GM18909 (cell line): ENCODE data around the gene MRRF.
"Not testable (repeated sequence)": the region's sequence is repeated elsewhere in the genome, so short reads cannot be mapped to it uniquely, and the experiment has no call there.

ENCODE experiments used
- ATAC-seq: cut with Tn5 transposase; IDR thresholded peaks from one replicate; pipeline ENCODE4 v1.9.1; 2021; ENCODE audit warnings: mild to moderate bottlenecking; ENCODE audit not compliant: unreplicated experiment, poor library complexity

MRRF gene

DNA sequence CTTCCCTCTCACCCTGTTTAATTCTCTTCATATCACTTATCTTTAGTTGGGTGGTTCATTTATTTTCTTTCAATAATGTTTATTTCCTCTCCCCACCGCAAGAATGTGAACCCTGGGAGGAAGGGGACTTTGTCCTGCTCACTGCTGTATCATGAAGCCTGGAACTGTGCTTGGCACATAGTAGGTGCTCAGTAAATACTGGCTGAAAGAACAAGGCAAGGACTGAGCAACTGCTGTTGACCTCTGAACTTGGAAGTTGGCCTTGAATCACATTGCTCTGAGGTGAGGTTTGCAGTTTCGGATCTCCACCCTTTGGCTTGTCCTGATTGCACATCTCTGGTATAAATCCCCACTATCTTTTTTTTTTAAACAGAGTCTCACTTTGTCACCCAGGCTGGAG lies 84.1 kb downstream of the MRRF start:
- no peak for ATAC-seq

DNA sequence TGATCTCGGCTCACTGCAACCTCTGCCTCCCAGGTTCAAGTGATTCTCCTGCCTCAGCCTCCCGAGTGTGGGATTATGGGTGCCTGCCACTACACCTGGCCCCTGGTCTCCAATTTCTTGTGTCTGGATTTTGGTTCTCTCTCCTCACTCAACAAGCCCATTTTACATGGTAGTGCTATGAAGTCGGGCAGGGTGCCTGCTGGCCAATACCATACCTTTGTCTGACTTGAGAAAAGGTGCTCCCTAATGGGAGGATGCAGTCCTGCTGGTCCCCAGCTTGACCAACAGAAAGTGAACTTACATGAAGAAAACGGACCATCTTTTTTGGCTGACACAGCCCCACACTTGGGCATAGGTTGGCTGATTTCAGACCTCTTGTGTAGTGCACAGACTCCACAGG lies 84.5 kb downstream of the MRRF start:
- ATAC-seq, result no peak

DNA sequence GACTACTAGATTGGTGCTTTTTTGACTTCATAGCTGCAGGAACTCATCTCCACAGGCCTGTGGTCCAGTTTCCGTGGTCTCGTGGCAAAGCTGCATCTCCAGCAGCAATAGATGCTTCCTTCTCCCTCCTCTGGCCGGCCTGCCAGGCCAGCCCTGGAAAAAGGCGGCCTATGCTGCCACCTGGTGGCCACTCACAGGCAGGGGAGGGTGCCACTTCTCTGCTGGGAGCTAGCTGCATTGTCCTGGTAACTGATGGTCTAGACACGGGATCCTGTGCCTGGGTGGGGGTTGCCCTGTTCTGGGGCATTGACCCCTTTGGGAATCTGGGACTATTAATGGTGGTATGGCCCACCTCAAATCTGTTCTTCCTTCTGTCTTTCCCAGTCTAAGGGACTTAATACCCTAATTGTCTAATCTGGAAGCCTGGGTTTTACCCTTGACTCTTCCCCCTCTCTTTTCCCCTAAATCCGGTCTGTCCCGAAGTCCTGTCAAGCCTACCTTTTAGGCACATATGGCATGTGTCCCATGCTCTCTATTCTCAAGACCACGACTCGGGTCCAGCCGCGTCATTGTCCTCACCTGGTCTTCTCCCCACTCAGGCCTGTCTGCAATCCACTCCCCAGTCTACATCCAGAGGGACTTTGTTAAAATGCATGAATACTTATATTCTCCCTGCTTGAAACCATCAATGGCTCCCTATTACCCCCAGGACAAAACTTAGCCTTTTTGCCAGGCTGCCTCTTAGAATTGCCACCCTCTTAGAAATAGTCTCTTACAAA lies 86.1 kb downstream of the MRRF start:
- peak; percentile 88 for ATAC-seq

DNA sequence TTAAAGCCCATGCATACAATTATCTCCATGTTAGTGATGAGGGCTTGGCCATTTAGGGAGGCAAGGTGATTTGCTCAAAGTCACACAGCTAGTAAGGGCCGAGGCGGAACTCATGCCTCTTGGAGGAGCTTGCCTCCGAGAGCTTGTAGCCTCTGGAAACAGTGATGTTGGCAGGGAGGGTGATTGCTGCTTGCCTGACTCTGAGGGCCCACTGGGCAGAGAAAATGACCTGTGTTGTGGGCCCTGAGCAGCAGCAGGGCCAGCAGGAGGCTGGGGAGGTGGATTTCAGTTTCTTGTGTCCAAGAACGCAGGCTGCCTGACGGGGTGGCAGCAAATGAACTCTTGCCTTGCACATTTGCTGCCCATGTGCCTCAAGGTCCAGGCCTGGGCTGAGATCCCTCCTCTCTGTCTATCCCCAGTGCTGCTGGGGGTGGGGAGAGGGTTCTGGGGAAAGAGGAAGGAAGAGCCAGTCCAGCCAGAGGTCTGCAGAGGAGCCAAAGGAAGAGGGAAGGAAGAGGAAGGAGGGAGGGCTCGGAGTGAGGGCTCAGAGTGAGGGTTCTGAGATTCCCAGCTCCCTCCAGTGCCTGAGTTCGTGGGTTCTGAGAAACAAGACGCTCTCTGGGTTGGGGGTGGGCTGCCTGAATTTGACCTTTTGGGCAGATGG lies 90.0 kb downstream of the MRRF start:
- no peak for ATAC-seq

DNA sequence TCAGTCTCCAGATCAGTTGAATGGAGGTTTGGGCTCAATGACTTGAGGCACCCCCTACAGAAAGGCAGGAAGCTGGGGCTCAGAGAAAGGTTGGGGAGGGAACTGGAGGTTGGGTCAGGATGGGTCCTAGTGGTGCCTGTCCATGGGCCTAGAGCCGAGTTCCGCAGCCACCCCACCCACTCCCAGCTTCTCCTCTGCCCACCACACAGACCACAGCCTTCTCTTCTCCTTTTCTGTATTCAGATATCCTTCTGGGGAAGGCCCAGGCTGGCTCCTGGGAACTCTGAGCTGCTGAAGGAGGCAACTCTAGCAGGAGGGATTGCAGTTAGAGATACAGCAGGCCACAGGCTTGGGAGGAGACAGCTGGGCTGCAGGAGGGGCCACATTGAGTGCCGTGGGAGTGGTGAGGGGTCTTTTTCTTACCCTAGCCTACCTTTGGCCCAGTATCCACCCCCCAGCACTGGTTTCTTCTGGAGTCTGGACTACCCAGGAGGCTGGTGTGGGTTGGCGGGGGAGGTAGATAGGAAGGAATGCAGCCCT lies 90.7 kb downstream of the MRRF start:
- ATAC-seq, result no peak

DNA sequence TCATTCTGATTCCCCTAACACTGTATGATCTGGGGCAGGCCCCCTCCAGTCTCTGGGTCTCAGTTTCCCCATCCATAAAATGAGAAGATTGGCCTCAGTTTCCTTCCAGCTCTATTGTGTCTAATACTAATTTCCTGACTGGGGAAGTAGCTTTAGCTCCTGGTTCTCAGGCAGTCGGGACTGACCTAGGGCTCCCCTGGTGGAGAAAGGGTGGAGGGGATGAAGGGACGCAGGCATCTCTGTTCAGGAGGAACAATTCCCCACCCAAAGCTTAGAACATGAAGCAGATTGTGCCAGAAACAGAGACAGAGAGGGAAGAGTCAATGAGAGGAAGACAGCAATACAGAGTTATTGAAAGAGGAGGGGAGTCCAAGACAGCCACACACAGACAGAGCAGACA lies 91.9 kb downstream of the MRRF start:
- ATAC-seq, result no peak

DNA sequence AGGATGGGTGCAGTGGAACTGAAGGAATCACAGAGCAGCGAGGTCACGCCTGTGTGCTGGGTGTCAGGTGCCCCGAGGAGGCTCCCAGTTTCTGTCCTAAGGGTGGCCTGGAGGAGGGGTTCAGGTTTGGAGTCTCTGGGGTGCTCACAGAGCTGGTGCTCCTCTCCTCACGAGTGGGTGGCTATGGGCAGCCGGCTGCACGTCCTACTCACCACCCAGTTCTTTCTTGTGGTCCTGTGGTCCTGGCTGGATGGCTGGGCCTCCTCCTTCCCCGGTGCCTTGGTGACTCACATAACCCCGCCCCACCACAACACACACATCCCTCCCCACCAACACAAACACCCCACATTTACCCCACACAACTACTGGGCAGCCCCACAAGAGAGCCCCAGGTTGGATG lies 96.2 kb downstream of the MRRF start:
- no peak for ATAC-seq

DNA sequence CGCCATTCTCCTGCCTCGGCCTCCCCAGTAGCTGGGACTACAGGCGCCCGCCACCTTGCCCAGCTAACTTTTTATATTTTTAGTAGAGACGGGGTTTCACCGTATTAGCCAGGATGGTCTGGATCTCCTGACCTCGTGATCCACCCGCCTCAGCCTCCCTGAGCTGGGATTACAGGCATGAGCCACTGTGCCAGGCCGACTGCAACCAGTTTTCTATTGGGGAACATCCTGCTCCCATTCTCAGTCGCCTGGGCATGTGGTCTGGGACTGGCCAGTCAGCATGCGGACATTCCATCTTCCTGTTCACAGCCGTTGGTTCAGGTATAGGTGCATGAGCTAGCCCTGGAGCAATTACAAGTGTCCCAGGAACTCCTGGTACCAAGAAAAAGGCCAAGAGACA lies 98.4 kb downstream of the MRRF start:
- ATAC-seq, result not testable (repeated sequence)

DNA sequence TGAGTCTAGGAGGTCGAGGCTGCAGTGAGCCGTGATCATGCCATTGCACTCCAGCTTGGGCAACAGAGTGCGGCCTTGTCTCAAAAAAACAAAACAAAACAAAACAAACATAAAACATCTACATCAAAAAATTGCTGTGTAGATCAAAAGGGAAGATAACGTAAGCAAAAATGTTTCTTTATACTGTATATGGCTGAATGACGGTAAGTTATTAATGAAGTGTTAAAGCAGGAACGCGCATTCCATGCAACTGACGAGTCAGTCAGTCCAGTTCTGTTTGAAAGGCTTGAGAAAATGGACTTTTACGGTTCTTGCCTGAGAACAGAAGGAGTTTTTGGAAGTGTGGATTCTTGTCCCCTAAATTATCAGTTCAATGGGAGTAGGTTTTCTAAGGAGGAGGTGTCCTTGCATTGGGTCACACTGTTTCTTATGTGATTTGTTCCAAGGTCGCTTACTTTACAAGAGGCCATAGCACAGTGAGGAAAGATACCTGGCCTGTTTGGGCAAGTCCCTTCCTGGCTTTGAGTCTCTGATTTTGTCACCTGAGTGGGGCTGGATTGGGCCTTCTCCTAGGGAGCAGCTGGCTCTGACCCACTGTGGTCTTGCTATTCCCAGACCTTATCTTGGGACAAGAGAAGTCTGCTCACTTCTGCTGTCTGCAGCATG lies 99.6 kb downstream of the MRRF start:
- ATAC-seq, result no peak

DNA sequence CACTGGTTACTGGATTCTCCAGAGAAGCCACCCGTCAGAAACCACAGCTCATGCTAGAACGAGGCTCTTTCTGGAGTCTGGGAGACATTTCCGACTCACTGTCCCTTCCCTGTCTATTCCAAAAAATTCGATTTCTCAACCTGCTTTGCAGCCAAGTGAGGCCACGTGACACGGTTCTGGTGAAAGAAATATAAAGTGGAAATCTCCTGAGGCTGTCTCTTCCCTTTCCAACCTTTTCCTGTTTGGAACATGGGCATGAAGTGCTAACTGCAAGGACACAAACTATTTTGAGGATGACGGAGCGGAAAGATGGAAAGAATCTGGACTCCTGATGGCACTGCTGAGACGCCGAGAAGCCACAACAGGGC lies 100.1 kb downstream of the MRRF start:
- ATAC-seq, result no peak

DNA sequence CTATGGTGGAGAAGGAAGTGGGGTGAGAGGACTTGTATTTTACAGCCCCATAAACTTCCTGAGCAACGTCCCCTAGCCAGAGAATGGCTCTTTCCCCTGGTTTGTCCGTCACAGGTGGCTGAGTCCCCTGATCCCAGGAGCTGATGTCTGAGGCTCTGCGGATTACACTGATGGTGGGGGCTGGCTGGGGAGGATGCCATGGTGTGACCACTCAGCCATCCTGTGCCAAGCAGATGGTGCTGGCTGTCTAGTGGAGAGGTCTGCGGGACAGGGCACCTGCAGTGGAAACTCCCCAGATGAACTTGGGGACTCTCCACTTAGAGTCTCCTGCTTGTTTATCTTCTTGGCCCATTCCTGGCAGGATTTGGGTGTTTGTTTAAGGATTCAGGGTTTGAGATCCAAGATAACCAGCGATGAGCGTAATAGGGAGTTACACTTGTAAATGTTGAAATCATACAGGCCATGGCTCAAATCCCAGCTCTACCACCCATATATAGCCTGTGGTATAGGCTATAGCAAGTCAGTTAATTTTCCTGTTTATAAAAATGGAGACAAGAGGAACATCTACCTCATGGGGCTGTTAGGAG lies 101.5 kb downstream of the MRRF start:
- no peak for ATAC-seq

DNA sequence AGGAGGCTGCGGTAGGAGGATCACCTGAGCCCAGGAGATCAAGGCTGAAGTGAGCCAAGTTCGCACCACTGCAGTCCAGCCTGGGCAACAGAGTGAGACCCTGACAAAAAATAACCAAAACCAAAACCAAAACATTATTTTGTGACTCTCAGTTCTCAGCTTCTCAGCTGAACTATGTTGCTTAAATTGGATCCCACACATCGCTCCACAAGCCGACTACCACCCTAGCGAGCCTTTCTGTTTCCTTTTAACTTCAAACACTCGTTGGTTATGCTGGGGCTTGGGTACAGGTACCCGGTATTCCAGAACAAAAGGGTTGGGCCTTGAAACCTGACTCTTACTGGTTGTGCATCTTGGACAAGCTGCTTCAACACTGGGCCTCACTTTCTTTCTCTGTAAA lies 102.4 kb downstream of the MRRF start:
- no peak for ATAC-seq

DNA sequence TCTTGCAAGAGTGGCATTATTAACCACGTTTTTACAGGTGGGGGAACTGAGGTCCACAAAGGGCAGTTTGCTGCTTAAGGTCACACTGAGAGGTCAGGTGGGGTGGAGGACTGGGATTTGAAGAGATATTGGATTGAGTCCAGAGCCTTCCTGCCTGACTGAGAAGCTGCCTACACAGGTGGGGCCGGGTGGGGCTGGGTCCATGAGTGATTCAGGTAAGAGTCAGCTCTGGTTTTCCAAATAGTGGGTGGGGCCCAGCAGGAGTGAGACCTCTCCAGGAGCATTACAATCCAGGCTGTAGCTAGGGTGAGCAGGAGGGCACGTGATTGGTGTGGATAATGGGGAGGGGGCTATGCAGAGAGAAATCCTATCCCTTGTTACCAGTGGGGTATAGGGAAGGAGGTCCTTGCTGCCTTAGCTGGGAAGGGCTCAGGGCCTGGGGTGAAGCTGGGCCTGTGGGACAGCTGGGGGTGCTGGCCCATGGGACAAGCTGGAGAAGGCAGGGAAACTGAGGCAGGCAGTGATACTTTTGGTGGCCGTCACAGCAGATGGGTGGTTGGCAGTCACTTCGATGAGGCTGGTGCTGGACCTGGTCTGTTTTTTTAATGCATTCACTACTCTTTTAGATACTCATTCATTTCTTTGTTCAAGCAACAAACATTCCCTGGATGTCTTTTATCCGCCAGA lies 103.2 kb downstream of the MRRF start:
- no peak for ATAC-seq

DNA sequence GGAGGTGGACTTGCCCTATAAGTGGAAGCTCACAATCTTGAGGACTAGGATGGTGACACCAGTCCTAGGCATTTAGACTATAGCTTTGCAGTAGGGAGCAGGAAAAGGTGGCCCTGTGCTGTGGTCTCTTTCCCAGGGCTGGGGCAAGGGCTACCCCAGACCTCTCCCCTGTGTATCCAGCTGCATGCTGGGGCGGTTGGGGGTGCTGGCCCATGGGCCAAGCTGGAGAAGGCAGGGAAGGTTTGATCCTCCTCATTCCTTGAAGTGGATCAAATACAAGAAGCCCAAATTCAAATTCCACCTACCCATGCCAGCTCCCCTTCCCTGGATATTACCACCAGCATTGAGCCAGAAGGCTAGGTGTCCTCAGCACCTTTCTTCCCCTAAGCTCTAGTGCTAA lies 104.0 kb downstream of the MRRF start:
- ATAC-seq, result no peak

DNA sequence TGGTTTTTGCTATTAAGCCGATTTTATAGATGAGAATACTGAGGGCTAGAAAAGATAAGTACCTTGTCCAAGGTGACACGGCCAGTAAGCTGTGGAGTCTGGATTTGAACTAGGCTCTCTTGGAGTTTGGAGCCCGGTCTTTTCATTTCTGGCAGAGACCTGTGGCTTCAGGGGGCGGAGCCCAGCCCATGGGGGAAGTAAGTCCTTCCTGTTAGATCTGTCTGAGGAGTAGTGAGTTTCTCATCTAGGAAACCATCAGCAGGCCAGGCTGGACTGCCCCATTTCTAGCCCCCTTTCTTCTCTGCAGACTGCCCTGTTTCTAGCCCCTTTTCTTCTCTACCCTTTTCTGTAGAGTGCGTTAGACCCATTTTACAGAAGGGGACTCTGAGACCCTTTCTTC lies 105.6 kb downstream of the MRRF start:
- ATAC-seq, result peak; percentile 34

DNA sequence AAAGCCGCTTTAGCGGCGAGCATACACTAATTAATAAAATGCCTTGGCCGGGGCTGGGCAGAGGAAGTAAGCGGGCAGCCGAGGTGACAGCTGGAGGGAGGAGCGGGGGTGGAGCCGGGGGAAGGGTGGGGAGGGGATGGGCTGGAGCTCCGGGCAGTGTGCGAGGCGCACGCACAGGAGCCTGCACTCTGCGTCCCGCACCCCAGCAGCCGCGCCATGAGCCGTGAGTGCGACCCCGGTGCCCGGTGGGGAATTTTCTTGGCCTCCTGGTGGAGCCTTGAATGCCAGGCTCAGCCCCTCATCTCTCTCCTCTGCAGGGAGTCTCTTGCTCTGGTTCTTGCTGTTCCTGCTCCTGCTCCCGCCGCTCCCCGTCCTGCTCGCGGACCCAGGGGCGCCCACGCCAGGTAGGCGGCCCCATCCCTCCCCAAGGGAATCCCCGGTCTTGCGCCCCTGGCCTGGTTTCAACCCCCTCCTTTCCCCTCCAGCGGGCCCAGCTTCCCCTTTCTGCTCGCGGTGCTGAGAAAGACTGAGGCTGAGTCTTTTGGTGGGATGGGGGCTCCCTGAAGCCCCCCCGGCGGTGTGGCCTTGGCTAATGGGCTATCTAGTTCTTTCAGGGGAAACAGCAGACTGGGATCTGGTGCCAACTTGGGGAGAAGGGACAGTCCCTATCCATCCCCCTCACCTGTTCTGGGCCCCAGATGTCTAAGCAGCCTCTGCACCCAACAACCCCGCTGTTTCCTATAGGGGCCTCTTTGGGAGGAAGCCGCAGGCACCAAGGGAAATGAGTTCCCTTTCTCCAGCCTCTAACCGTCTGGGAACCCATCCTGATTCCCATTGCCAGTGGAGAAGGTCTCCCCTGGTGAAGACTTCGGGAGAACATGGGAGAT lies 106.4 kb downstream of the MRRF start, which contains the start of gene PTGS1:
PTGS1 (plus strand) TSS at position 156 of the 887 bp plus-strand sequence; CDS start at position 217, 61 bp downstream.
- peak; percentile 57 for ATAC-seq

DNA sequence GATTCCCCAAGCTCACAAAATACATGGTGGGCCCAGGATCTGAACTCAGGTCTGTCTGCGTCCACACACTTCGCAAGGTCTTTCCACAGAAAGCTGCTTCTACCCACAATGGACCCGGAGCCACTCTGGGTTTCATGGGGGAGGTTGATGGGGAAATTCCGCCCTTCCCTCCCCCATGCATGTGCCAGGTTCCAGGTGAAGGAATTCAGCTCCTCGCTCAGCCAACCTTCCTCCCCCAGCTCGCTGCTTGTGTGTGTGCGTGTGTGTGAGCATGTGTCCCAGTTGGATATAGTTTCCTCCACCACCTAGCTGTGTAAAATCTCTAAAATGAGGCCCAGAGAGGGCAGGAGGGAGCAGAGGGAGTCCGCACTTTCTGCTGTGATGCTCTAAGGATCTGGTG lies 107.2 kb downstream of the MRRF start:
- no peak for ATAC-seq

DNA sequence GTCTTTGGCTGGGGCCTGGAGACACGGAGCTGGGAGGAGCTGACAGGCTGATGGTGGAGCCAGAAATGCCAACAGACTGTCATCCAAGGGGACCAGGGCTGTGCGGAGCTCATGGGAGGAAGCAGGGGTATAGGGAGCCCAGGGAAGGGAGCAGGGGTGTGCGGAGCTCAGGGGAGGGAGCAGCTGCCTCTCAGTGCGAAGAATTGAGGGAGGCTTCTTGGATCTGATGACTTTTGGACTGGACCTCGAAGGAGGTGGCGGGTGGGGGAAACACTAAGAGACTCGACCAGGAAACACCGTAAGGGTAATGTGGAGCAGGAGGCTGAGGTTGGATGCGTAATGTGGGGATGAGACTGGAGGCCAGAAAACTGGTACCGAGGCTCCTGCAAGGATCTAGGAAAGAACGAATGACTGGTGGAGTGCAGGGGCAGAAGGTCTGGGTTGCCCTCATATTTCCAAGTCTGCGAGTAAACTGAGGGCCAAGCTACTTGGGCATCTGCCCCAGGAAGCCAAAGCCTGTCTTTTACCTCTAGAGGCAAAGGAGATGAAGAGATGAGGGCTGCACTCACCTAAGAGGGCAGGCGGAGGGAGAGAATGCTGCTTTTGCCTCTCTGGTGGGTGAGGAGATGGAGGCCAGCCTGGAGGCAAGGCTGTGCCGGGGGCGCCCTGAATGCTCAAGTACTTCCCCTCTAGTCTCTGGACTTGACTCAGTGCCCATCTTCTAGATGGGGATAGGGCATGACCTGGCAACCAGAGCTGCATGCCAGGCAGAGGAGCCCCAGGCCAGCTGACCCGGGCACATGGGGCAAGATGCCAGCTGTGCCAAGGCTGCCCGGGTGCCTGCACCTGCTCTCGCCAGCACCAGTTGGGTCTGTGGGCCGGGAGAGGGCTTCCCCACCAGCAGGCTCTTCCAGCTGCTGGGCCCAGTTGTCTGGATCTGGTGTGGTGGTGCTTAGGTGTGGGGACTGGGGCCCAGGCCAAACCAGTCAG lies 108.5 kb downstream of the MRRF start:
- no peak for ATAC-seq
